Fibroblast of lung (primary cell): ENCODE results near the gene CAMSAP2. TPM values are rescaled to one million over a fixed set of nuclear protein-coding genes. Genes with fewer than 3 reads are reported as not detected.
A peak's percentile ranks its signal among the peaks of the same experiment; 100 is the strongest.

ENCODE experiments used
- DNase-seq, 2 donors: peaks; one replicate each; pipeline versions ENCODE4 v3.0.0 to v3.0.0-alpha.2; 2010; ENCODE audit warnings: low read depth in 2 of 2
- H2AFZ ChIP-seq: 2 replicates; pipeline ENCODE4 v1.5.1; 2012; ENCODE audit warnings: low read length, control low read depth, inconsistent platforms
- H3K27ac ChIP-seq: 2 replicates; pipeline ENCODE4 v1.5.1; 2011; ENCODE audit warnings: low read length, control low read depth; ENCODE audit not compliant: insufficient read depth
- H3K27me3 ChIP-seq: 2 replicates; pipeline ENCODE4 v1.5.1; 2011; ENCODE audit warnings: mild to moderate bottlenecking, low read length; ENCODE audit not compliant: control insufficient read depth, insufficient read depth
- H3K36me3 ChIP-seq: 2 replicates; pipeline ENCODE4 v1.5.1; 2011; ENCODE audit warnings: low read length; ENCODE audit not compliant: control insufficient read depth, insufficient read depth
- H3K4me1 ChIP-seq: 2 replicates; pipeline ENCODE4 v1.5.1; 2011; ENCODE audit warnings: low read length; ENCODE audit not compliant: control insufficient read depth, insufficient read depth; ENCODE audit errors: extremely low read depth
- H3K4me2 ChIP-seq: 2 replicates; pipeline ENCODE4 v1.5.1; 2011; ENCODE audit warnings: low read length, control low read depth; ENCODE audit not compliant: insufficient read depth; ENCODE audit errors: extremely low read depth
- H3K4me3 ChIP-seq, 4 experiments: fragments of 200-600 bp in 1 of 4; sonication (generic) in 1 of 4; replicated peaks in 1 of 4; 2 replicates each; pipeline ENCODE4 v1.5.1; 2011 to 2016; ENCODE audit warnings: low read length in 4 of 4, low read depth in 3 of 4, mild to moderate bottlenecking in 3 of 4, control low read depth in 2 of 4, inconsistent platforms in 1 of 4, mixed read lengths in 1 of 4; ENCODE audit not compliant: insufficient read depth in 1 of 4; ENCODE audit errors: control extremely low read depth in 1 of 4
- H3K79me2 ChIP-seq: 2 replicates; pipeline ENCODE4 v1.5.1; 2012; ENCODE audit warnings: mild to moderate bottlenecking, low read length, inconsistent platforms; ENCODE audit not compliant: control insufficient read depth, insufficient read depth
- H3K9ac ChIP-seq: 2 replicates; pipeline ENCODE4 v1.5.1; 2011; ENCODE audit warnings: mild to moderate bottlenecking, low read length, control low read depth; ENCODE audit not compliant: insufficient read depth
- H3K9me3 ChIP-seq: 2 replicates; pipeline ENCODE4 v1.5.1; 2012; ENCODE audit warnings: low read depth, low read length; ENCODE audit not compliant: control insufficient read depth, insufficient read depth
- H4K20me1 ChIP-seq: 2 replicates; pipeline ENCODE4 v1.5.1; 2011; ENCODE audit warnings: low read length; ENCODE audit not compliant: control insufficient read depth, insufficient read depth; ENCODE audit errors: extremely low read depth
- CTCF ChIP-seq, 2 donors: IDR thresholded peaks in 1 of 2; conservative IDR thresholded peaks in 1 of 2; 1 replicate in 1 of 2; 2 replicates in 1 of 2; pipeline ENCODE4 v1.5.1; 2011 to 2012; ENCODE audit warnings: low read length in 2 of 2, control low read depth in 1 of 2, inconsistent platforms in 1 of 2, low read depth in 1 of 2, mild to moderate bottlenecking in 1 of 2
- EZH2 ChIP-seq: IDR thresholded peaks from 2 replicates; pipeline ENCODE4 v1.5.1; 2012; ENCODE audit warnings: low read length, control low read depth, mild to moderate bottlenecking; ENCODE audit errors: missing control alignments
- polyA plus RNA-seq, 2 donors: library from polyadenylated mRNA; depleted of rRNA in 1 of 2; stranded (reverse) in 1 of 2; unstranded in 1 of 2; fragments of >200 nt; gene quantifications; 2 replicates each; pipeline ENCODE4 v1.2.1, GENCODE V29; 2011 to 2012; ENCODE audit warnings: missing spikeins in 1 of 2
- total RNA-seq: library from RNA; depleted of rRNA; stranded (reverse); fragments of >200 nt; gene quantifications from 2 replicates; pipeline ENCODE4 v1.2.1, GENCODE V29; 2014

The CAMSAP2 gene
- total and polyA plus RNA-seq, 2 donors (not counting 1 experiment from before 2014, with no cell fraction given), result 22.3 to 32.5 TPM

DNA sequence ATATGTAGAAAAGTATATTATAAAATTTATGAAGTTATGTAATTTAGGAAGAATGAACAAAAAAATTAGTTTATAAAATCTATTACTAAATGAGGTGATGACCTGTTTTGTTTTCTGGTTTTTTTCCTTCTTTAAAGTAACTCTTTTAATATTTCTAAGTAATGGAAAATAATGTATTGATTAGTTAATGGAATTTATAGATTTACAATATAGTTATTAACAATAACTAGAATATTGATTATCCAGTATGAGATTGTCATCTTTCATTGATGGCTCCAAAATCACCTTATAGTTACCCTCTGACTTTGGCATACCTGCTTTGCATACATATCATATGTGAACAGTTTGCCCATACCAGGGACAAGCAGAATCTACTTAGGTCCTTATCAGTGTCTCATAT lies 23.4 kb downstream of the CAMSAP2 start:
- Histone ChIP-seq H4K20me1 (no peaks in the 10 kb centered on the region), H3K4me2 (no peak overlapping the region), H3K27ac (no peak overlapping the region), H3K9ac (no peak overlapping the region), H3K27me3 (no peaks in the 10 kb centered on the region), H3K36me3 (no peaks in the 10 kb centered on the region), H3K79me2 (peaks cover 36% of the 10 kb centered on the region), H2AFZ (no peak overlapping the region), H3K9me3 (no peaks in the 10 kb centered on the region), H3K4me1 (no peaks in the 10 kb centered on the region), H3K4me3 (no peak overlapping the region)
- no peak for DNase-seq
- TF ChIP-seq CTCF (conservative IDR thresholded peaks at IDR 0.05 in 1 of 2, IDR thresholded peaks at IDR 0.05 in 1 of 2; ENCODE audit: low read depth in 1 of 2, low read length in 2 of 2) (no peak), EZH2 (no peak)

- Histone ChIP-seq H4K20me1 (no peaks in the 10 kb centered on the region), H3K36me3 (peaks cover 3% of the 10 kb centered on the region), H3K9me3 (no peaks in the 10 kb centered on the region), H3K27me3 (no peaks in the 10 kb centered on the region), H3K4me1 (no peaks in the 10 kb centered on the region), H3K4me3 (no peak overlapping the region), H3K9ac (no peak overlapping the region), H2AFZ (no peak overlapping the region), H3K27ac (no peak overlapping the region), H3K4me2 (no peak overlapping the region), H3K79me2 (peaks cover 12% of the 10 kb centered on the region)
- peak; percentile 35 to 40 for DNase-seq
- TF ChIP-seq EZH2 (no peak), CTCF (conservative IDR thresholded peaks at IDR 0.05 in 1 of 2, IDR thresholded peaks at IDR 0.05 in 1 of 2; ENCODE audit: low read depth in 1 of 2, low read length in 2 of 2) (no peak)
These were observed 28.6 kb downstream of the CAMSAP2 start for GRCh38 chr1:200767321-200767720.

- peaks cover 17% of the 10 kb centered on the region for H3K79me2 ChIP-seq
- DNase-seq, result peak in 1 of 2 donors; percentile 28
- no peak overlapping the region for H3K27ac ChIP-seq
These were observed 33.2 kb downstream of the CAMSAP2 start for GRCh38 chr1:200771625-200772555.

More at GRCh38 chr1:200771625-200772555, 33.2 kb downstream of the CAMSAP2 start:
- Histone ChIP-seq H3K9ac (no peak overlapping the region), H3K4me1 (peaks cover 3% of the 10 kb centered on the region), H3K27me3 (no peaks in the 10 kb centered on the region), H4K20me1 (no peaks in the 10 kb centered on the region), H3K4me3 (no peak overlapping the region), H3K9me3 (no peaks in the 10 kb centered on the region), H3K36me3 (peaks cover 3% of the 10 kb centered on the region), H3K4me2 (no peak overlapping the region), H2AFZ (no peak overlapping the region)
- no peak for TF ChIP-seq EZH2
- TF ChIP-seq CTCF (conservative IDR thresholded peaks at IDR 0.05 in 1 of 2, IDR thresholded peaks at IDR 0.05 in 1 of 2; ENCODE audit: low read depth in 1 of 2, low read length in 2 of 2), result no peak
